Activated CD8-positive, alpha-beta memory T cell treated with anti-CD3 and anti-CD28 coated beads, Interleukin-2, amount 50 U/mL, for 4 hours (primary cell): ENCODE data around the gene AFP.
"Not testable (repeated sequence)": the region's sequence is repeated elsewhere in the genome, so short reads cannot be mapped to it uniquely, and the experiment has no call there.

Experiments used
- DNase-seq: peaks from one replicate; pipeline ENCODE4 v3.0.0-alpha.2; 2020

Gene AFP

GRCh38 chr4:73435984-73436383 is at the start of gene AFP:
AFP (plus strand) TSS chr4:73436221; CDS start chr4:73436263, 42 bp downstream.
- DNase-seq: no peak

GRCh38 chr4:73387552-73387951 is 48.5 kb upstream of the AFP start:
- DNase-seq: no peak

DNA sequence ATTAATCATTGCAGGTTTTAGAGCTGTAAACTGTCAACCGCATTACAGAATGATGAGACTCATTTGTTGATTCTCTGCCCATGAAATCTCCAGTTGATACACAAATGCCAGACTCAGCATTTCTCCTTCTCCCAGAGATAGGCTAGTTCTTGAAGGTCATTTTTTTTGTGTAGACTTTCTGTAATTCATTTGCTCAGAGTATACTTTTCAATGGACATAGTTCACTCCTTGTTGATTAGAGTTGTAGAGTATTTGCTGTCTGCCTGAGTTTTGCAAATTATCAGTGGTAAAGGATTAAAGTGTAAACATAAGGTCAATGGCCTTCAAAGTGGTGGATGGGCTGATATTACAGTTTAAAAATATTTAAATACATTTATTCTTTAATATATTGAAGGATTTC is 47.1 kb upstream of the AFP start:
- no peak for DNase-seq

- not testable (repeated sequence) for DNase-seq
Observed at GRCh38 chr4:73389663-73390062, 46.4 kb upstream of the AFP start.

DNA sequence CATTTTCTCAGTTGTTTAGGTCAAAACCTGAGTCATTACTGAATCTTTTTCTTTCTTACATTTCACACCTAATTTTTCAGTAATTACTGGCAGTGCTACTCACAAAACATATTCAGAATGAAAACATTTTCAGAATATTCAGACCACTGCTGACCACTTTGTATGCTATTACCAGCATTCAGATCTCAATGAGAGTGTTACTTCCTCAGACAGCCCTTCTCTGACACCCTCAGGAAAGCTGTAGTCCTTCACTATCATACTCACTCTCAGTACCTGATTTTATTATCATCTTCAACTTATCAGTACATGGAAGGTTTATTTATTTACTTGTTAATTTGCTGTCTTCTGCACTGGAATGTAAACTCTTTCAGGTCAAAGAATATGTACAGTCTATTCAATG is 44.2 kb upstream of the AFP start:
- DNase-seq: no peak

DNA sequence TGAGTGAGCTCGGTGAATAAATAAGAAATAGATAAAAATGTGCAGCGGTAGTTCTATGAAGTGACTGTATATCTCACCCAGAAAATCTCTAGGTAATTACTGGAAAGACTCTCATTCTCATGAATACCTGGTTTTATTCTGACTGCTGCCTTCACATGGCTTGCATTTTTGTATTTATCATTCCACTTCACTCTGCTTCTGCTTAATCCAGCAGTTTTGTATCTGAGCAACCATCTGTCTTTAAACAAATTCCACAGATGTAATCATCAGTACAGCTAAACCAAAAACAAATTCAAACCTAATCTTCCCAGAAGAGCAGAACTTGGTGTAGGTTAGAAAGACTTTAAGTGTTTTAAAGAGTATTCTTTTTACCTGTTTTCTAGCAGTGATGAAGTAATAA is 43.1 kb upstream of the AFP start:
- no peak for DNase-seq

DNA sequence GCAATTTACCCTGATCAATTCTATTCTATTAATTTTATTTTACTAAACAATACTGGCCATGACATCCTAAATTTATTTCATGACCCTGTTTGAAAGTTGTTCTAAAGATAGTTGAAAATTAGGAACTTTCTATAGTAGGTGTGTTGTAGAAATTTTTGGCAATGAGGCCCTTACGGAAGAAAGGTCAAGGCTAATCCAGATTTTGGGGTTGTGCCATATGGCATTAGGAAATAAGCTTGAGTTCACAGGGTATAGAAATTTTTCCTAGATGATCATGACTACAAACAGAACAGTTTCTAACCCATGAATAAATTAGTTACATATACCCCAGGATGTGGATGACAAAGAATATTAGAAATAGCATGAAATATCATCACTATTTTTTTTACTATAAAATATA is 39.7 kb upstream of the AFP start:
- DNase-seq: no peak

GRCh38 chr4:73396993-73397972 is 38.7 kb upstream of the AFP start:
- DNase-seq: no peak

DNA sequence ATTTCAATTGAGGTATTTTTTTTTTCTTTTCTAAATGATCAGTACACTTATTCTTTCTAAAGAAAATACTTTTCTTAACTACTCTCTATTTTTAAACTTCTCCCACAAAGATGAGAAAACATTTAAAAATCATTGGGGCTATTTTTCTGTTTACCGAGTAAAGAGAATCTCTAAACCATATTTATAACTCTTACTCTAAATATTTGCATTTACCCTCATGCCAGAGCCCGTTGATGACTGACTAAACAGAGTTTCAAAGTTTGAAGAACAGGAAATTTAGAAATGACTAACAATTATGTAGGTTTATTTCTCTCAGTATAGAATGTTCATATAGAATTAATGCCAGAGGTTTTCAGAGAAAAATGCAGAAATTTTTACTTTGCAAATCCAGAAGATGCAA is 34.6 kb upstream of the AFP start:
- DNase-seq: no peak

DNA sequence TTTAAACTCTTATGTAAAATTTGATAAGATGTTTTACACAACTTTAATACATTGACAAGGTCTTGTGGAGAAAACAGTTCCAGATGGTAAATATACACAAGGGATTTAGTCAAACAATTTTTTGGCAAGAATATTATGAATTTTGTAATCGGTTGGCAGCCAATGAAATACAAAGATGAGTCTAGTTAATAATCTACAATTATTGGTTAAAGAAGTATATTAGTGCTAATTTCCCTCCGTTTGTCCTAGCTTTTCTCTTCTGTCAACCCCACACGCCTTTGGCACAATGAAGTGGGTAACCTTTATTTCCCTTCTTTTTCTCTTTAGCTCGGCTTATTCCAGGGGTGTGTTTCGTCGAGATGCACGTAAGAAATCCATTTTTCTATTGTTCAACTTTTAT is 32.0 kb upstream of the AFP start, which contains the start of gene ALB:
ALB (plus strand) TSS at position 246 of the 400 bp plus-strand sequence; CDS start at position 287, 41 bp downstream.
- DNase-seq: no peak

DNA sequence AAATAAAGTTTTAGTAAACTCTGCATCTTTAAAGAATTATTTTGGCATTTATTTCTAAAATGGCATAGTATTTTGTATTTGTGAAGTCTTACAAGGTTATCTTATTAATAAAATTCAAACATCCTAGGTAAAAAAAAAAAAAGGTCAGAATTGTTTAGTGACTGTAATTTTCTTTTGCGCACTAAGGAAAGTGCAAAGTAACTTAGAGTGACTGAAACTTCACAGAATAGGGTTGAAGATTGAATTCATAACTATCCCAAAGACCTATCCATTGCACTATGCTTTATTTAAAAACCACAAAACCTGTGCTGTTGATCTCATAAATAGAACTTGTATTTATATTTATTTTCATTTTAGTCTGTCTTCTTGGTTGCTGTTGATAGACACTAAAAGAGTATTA is 31.6 kb upstream of the AFP start:
- no peak for DNase-seq

- DNase-seq: no peak
Observed at GRCh38 chr4:73405138-73405537, 30.9 kb upstream of the AFP start.

GRCh38 chr4:73406548-73406875 is 29.5 kb upstream of the AFP start:
- DNase-seq: no peak

DNA sequence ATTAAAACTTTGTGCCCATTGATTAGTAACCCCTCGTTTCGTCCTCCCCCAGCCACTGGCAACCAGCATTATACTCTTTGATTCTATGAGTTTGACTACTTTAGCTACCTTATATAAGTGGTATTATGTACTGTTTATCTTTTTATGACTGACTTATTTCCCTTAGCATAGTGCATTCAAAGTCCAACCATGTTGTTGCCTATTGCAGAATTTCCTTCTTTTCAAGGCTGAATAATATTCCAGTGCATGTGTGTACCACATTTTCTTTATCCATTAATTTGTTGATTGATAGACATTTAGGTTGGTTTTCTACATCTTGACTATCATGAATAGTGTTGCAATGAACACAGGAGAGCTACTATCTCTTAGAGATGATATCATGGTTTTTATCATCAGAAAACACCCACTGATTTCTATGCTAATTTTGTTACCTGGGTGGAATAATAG is 28.8 kb upstream of the AFP start:
- no peak for DNase-seq

- DNase-seq: no peak
Observed at GRCh38 chr4:73408181-73408867, 27.7 kb upstream of the AFP start.

DNA sequence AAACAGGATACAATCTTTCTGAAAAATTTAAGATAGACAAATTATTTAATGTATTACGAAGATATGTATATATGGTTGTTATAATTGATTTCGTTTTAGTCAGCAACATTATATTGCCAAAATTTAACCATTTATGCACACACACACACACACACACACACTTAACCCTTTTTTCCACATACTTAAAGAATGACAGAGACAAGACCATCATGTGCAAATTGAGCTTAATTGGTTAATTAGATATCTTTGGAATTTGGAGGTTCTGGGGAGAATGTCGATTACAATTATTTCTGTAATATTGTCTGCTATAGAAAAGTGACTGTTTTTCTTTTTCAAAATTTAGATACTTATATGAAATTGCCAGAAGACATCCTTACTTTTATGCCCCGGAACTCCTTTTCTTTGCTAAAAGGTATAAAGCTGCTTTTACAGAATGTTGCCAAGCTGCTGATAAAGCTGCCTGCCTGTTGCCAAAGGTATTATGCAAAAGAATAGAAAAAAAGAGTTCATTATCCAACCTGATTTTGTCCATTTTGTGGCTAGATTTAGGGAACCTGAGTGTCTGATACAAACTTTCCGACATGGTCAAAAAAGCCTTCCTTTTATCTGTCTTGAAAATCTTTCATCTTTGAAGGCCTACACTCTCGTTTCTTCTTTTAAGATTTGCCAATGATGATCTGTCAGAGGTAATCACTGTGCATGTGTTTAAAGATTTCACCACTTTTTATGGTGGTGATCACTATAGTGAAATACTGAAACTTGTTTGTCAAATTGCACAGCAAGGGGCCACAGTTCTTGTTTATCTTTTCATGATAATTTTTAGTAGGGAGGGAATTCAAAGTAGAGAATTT is 26.8 kb upstream of the AFP start:
- DNase-seq: no peak

DNA sequence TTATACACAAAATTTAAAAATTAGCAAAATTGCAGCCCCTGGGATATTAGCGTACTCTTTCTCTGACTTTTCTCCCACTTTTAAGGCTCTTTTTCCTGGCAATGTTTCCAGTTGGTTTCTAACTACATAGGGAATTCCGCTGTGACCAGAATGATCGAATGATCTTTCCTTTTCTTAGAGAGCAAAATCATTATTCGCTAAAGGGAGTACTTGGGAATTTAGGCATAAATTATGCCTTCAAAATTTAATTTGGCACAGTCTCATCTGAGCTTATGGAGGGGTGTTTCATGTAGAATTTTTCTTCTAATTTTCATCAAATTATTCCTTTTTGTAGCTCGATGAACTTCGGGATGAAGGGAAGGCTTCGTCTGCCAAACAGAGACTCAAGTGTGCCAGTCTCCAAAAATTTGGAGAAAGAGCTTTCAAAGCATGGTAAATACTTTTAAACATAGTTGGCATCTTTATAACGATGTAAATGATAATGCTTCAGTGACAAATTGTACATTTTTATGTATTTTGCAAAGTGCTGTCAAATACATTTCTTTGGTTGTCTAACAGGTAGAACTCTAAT is 26.0 kb upstream of the AFP start:
- no peak for DNase-seq

GRCh38 chr4:73410916-73411730 is 24.9 kb upstream of the AFP start:
- DNase-seq: no peak

- no peak for DNase-seq
Observed at GRCh38 chr4:73411731-73412414, 24.1 kb upstream of the AFP start.

DNA sequence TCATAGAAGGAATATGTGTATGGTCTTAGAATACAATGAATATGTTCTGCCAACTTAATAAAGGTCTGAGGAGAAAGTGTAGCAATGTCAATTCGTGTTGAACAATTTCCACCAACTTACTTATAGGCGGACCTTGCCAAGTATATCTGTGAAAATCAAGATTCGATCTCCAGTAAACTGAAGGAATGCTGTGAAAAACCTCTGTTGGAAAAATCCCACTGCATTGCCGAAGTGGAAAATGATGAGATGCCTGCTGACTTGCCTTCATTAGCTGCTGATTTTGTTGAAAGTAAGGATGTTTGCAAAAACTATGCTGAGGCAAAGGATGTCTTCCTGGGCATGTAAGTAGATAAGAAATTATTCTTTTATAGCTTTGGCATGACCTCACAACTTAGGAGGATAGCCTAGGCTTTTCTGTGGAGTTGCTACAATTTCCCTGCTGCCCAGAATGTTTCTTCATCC is 22.7 kb upstream of the AFP start:
- DNase-seq: no peak

DNA sequence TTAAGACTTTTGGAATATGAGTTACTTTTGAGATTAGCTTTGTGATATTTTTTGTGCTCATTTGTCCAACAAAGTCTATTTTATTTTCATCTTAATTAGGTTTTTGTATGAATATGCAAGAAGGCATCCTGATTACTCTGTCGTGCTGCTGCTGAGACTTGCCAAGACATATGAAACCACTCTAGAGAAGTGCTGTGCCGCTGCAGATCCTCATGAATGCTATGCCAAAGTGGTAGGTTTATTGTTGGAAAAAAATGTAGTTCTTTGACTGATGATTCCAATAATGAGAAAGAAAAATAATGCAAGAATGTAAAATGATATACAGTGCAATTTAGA is 21.1 kb upstream of the AFP start:
- no peak for DNase-seq
